DMS79 treated with DMSO at 0.1 percent for 48 hours (cell line): ENCODE results near the gene POU6F2.
A peak's percentile ranks its signal among the peaks of the same experiment; 100 is the strongest.

Source experiments
- DNase-seq: peaks from one replicate; lab custom pipeline; 2025; lab: John Stamatoyannopoulos, UW

The POU6F2 gene

DNA sequence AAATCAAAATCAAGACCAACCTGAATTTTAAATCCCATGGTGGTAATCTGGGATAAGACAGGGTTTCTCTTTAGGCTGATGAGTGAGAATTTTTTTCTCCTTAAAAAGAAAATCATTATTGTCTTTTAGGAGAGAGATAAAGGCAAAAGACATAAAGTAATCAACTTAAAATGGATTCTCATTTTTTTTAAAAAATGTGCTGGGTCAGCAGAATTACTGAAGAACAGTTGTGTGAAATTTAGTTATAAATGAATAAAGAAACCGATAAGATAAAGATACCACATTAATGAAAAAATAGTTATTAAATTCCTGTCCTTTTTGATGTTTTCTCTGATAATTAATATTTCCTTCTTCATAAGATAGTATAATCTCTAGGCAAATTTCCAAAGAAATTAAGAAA lies 427.2 kb downstream of the POU6F2 start:
- no peak for DNase-seq

DNA sequence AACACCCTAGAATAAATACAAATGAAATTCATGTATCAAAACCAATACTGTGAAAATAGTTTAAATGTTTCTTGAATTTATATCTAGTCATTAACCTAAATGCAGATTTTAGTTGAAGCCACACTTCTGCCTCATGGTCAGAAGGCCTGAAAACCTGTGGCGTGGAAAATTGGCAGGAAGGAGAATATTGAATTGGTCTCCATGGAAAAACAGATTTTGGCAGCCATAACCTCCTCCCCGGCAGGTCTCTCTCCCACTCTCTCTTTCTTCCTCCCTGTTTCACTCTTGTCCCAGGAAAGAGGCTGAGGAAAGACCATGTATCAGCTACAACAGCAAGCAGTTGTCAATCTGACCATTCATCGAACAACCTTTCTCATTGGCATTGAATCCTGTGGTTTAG lies 427.9 kb downstream of the POU6F2 start:
- no peak for DNase-seq

DNA sequence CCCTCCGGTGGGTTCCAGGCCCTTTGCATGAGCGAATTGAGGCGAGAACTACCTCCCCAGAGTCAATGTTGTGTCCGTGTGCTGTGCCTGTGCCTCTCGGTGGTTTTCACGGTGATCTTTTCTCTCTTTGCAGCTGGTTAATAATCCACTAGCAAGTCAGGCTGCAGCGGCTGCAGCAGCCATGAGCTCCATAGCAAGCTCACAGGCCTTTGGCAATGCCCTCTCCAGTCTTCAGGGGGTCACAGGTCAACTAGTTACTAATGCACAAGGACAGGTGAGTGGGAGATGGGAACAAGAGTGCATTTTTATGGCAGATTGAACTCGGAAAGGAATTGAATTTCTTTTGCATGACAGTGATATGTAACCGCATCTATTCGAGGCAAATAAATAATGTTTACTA lies 428.8 kb downstream of the POU6F2 start:
- no peak for DNase-seq

DNA sequence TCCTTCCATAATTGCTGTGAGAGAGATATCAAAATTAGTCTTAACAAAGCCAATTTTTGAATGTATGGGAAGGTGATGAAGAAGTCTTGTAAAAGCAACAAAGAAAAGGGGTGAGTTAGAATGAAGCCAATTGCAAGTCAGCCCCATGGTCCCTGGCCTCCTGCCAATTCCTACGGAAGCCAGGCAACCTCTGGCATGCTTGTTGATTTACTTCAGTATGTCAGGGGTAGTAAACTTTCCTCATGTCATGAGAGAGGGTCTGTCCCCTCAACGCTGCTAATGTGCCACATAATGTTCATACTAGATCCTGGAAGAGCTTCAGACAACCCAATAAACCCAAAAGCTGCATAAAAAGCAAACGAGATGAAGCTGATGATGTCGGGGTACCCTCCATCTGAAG lies 429.4 kb downstream of the POU6F2 start:
- DNase-seq: peak; percentile 14

DNA sequence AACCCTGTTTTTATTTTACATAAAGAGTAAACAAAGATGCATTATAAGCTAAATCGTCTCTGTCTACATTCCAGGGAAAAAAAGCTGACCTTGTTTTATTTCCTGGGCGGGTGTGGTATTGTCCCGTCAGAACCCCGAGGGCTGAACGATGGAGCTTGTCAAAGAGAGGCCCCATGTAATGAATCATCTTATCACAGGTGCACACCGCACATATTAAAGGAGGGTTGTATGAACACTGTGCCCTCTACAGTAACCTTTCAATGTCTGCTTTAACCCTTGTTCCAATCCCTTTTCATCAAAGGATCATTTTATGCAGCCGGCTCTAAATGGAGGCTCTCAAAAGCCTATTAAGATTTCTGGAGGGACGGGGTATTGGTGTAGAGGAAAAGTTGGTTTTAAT lies 430.0 kb downstream of the POU6F2 start:
- no peak for DNase-seq

DNA sequence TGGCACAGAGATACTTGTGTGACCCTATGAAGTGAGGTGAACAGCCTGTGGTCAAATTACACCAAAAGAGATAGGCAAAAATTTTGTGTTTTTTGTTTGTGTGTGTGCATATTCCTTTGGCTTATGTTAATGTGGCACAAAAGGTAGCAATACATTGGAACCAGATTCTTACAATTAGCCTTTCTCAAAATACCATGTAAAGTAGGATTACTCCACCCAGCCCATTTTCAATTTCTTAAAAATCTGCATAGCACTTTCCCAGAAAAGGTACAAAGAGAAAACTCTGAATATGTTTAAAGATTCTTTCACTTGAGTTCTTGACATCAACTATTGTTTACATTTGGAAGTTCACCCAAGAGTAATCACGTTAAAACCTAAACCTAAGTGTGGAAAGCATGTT lies 431.2 kb downstream of the POU6F2 start:
- DNase-seq: no peak

DNA sequence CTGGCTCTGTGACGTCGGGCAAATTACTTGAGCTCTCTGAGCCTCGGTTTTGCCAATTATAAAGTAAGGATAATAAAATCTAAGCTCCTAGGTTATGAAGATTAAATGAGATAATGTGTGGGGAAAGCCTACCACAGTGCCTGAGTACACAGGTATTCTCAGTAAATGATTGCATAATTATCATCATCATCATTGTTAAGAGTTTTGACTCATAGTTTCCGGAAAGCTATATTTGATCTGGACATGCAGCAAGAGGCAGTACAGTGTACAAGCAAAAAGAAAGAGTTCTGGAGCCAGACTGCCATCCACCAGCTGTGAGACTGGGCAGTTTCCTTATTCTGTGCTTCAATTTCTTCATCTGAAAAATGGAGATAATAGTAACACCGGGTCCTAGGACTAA lies 432.9 kb downstream of the POU6F2 start:
- no peak for DNase-seq

DNA sequence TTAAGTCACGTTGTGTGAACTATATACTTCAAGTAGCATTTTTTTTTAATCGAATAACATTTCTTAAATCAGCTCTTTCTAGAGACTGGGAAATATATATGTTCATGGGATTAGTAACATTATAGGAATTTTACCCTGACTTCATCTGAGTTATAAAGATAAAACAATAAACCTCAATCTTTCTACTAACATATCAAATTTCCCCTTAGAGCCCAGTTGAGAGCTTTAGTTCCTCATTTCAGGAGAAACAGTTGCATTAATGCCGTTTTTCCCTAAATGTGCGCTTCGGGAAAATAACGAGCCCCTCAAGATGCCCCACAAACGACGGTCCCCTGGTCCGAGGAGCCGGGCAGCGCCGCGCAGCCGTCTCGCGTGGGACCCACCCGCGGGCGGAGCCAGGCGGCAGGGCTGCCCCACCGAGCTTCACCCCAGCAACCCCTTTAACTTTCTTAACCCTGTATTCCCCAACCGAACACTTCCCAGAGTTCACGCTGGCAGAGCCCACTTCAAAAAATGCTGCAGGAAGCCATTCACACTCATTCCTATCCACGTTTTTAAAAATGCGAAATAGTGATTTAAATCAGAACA lies 436.0 kb downstream of the POU6F2 start:
- no peak for DNase-seq

DNA sequence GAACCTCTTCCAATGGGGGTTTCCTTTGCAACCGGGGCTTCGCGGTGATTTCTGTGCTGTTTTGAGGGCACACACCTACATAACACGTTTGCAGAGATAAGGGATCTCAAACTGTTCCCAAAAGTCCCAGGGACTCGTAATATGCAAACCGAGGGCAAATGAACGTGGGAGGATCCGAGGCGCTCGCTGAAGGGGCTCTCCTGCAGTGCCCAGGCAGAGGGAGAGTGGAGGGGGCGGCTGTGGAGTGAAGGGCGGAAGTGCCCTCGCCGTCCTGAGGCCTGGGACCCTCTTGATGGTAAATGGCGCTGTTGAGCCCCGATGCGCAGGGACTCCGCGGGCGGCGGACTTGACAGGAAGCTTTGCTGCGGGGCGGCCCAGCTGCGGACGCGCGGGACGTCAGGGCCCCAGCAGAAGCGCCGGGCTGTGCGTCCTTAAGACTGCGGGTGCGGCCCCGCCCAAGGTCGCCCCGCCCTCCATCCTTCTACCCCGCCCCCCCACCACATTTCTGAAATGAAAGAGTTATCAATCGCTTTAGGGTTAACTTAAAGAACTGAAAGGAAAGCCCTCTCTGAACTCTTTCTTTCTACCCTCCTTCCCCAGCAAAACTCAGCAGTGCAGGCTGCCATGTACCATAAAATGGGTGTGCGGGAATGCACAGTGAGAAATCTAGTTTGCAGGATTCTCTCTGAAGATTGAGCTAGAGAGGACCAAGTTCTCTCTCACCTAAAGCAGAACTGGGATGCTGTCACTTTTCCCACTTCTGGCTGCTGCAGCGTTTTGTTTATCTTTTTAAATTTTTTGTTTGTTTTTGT lies 436.7 kb downstream of the POU6F2 start:
- DNase-seq: peak; percentile 49

DNA sequence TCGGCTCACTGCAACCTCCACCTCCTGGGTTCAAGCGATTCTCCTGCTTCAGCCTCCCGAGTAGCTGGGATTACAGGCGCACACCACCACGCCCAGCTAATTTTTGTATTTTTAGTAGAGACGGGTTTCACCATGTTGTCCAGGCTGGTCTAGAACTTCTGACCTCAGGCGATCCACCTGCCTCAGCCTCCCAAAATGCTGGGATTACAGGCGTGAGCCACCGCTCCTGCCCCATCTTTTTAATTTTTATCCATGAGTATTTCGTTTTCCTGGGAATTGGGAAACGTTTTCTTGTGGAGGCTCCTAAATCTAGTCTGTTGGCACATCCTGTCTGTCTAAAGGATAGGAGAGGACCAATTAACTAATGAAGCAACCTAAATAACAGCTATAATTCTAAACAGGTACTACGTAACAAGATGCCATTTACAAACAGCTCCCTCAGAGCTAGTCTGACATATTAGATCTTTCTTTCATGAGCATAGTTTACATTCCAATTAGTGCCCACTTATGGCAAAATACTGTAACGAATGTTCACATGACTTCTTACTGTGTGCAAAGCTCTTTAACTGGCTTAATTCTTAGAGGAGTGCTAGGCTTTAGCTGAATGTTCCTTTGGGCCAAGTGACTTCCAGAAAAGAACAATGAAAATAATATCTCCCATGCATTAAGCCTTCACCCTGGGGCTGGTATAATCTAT lies 437.5 kb downstream of the POU6F2 start:
- DNase-seq: no peak

DNA sequence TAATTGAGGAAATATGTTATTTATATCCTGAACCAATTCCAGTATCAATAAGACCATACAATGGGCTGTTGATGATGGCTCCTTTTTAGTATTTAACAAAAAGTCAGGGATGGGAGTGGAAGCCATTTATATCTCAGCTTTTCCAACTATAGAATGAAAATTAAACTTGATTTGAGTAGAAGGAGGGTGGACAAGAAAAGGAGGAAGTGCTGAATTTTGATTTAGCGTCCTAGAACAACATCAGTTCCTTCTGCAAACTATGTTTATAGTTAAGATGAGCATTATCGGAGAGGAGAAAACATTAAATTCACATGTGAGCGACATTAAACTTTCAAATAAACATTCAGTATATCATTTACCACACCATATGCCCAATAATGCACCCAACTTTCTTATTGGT lies 439.2 kb downstream of the POU6F2 start:
- DNase-seq: no peak

DNA sequence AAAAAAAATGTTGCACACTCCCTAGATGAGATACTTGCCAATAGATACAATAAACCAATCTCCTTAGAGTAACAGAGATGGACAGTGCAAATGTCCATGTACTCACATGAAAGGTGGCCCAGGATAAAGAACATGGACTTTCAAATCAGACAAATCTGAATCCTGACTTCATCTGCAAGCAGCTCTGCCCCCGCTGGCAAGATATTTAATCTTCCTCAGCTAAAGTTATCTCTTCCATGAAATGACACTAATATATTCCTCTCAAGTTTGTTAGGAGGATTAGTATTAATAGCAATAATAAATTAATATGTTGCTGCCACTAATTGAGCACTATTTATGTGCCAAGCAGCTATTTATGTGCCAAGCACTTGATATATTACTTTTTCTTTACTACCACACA lies 439.9 kb downstream of the POU6F2 start:
- no peak for DNase-seq

DNA sequence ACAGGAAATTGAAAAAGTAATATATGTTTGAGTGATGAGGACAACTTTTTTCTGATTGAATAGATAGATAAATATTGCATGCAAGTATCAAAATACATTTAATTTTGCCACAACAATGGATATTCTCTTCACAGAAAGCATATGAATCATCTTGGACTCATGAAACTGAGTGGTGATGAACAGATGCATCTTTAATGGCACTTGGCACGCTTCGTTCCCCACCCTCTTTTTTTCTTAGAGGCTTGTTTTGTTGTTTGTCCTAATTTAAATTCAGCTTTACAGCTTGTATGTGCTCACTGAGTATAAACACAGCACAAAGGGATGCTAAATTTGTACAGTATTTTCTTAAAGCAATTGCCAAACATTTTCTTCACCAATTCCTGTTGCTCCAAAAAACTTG lies 443.5 kb downstream of the POU6F2 start:
- DNase-seq: no peak

DNA sequence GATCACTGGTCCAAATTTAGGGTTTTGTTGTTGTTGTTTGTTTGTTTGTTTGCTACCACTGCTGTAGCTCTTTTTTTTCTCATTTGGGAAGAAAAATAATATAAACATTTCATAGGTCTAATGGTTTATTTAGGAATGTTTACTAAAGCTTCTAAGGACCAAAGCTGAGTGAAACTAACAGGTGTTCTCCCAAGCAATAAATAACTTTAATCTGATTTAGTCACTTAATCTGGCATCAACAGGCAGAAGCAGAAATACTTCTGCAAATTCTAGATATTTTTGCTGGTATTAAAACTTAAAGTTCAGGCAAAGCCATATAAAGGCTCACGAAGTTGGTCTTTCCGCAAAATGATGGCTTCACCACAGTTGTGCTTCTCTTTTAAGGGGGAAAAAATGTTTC lies 444.0 kb downstream of the POU6F2 start:
- no peak for DNase-seq

DNA sequence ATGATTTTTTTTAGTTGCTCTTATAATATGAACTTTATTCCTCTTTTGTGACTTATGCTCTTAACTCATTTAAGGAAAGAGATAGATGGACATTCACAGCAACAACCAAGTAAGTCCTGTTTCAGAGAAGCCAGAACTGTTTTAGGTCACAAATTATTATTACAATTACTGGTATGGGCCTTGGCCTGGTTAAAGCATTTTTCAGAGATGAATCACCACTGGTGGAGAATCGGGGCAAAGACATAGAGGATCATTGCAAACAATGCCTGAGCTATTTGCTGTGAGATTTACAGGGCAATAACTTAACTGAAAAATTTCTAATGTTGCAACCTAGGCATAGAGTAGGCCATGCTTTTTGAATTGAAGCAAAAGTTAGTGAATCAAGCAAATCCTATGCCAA lies 450.5 kb downstream of the POU6F2 start:
- no peak for DNase-seq

DNA sequence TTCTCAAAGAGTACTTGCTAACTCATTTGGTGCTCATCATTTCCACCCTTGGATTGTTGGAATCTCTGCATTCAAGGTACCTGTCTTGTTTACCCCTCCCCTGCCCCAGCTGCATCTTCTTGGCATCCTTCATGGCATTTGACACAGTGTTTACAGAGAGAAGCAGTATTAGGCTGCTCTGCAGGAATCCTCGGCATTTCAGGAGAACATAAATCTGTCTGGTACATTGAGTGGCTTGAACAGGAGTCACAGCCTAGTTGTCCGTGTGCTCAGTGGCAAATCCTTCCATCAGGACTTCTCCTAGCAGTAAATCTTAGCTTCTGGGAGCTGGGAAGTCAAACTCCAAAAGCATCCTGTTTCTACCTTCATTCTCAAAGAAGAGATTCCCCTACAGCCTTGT lies 451.7 kb downstream of the POU6F2 start:
- no peak for DNase-seq

DNA sequence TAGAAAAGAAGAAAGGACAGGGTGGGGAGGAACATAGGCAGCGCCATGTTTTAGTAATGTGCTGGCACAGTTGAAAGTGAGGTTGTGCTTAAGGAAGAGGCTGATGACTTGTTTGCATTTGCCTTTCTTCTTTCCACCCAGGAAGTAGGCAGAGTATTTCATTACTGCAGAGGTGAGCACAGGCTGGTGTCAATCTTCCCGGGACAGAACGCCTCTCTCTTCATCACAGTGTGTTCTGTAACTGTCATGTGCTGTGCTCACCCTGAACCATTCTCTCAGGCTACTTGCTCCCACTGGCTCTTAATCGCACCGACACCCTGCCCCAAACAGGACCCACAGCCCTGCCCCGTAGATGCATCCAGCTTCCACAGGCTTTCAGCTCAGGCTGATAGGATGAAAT lies 452.7 kb downstream of the POU6F2 start:
- no peak for DNase-seq

DNA sequence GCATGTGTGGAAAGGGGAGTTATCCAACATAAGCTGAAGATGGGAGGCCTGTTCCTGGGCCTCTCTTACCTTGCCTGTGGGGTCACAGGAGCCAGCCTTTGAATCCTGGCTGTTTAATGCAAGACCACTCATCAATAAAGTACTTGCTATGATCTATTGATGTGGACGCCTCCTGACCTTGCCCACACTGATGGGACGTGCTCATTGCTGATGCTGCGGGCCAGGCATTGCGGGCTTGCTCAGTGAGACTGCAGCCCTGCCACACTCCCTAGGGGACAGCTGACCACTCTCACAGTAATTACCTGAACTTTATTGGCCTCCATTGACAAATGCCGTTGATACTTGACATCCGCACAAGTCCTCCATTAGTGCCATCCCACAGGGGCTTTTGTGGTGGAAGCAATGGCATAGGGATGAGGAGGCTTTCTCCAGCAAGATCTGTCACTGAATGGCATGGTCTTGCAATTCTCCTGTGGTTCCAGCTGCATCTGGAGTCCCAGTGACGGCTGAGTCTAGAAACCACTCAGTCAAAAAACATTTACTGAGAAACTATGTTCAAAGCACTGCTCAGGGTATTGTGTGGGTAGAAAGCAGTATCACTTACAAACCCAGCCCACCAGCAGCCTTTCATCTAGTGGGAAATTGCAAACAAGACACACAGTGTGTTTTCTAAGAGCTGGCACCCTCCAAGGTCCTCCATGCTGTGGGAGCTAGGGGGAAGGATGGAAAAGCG lies 453.4 kb downstream of the POU6F2 start:
- no peak for DNase-seq

DNA sequence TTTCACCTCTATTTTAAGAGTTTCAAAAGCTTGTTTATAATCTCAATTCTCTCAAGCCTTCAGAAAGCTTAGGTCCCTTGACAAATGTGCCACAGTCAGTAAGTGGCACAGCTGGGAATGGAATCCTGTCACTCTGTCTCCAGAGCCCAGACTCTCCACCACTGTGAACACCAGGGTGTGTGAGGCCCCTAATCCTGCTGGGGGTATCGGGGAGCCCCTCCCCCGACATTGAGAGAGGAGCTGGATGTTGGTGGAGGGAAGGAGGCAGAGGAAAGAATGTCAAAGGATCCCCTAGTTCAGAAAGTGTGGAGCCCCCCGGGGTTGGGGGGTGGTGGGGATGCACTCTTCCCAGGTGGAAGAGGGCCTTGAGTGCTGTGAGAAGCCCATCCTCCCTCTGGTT lies 454.7 kb downstream of the POU6F2 start:
- DNase-seq: no peak

DNA sequence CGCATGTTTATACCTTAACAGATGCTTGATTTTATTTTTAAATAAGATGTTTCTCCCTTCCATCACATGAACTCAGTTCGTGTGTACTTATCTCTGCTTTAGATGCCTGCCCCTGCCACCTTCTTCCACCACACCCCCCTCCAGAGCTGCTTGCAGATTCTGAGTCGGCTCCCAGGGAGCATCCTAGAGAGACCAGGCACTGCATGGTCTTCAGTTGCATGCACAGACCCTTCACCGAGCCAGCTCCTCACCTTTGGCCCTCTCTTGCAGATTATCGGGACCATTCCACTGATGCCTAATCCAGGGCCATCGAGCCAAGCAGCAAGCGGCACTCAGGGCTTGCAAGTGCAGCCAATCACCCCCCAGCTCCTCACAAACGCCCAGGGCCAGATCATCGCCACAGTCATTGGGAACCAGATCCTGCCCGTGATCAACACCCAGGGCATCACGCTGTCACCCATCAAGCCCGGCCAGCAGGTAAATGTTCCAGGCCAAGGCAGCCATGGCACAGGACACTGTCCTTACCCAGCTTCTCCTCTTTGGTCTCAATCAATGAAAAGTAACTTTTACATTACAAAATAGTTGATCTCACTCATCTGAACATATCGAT lies 455.2 kb downstream of the POU6F2 start:
- no peak for DNase-seq

DNA sequence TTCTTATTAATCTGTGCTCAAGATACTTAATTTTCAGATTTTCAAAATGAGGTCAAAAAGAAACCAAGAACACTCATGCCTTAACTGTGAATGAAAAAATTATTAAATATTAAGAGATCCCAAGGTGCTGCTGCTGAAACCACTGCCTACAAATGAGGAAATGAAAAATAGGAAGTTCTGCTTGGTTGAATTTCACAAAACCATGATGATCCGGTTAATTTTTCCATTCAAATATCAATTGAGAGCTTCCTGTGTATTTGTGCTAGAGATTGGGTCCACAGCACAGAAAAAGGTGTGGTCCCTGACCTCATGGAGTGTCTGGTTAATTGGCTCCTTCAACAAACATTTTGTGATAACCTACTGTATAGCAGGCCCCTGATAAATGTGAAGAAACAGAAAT lies 455.8 kb downstream of the POU6F2 start:
- DNase-seq: no peak

DNA sequence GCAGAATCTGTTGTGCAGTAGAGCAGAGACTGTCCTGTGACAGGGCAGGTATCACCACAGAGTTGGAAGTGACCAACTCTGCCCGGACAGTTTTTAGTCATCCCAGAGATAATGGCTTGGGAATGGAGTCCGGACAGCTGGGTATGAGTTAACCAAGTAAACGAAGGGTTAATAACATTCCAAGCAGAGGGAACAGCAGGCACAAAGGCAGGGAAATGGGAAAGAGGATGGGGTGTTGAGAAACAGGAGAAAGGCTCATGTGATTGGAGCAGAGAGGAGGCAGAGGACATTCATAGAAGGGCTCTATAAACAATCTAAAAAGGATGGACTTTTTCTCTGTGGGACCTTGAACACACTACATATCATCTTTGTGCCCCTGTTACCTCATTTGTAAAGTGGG lies 456.3 kb downstream of the POU6F2 start:
- no peak for DNase-seq
